ENCODE data around the gene FOXO3.

Gene FOXO3

DNA sequence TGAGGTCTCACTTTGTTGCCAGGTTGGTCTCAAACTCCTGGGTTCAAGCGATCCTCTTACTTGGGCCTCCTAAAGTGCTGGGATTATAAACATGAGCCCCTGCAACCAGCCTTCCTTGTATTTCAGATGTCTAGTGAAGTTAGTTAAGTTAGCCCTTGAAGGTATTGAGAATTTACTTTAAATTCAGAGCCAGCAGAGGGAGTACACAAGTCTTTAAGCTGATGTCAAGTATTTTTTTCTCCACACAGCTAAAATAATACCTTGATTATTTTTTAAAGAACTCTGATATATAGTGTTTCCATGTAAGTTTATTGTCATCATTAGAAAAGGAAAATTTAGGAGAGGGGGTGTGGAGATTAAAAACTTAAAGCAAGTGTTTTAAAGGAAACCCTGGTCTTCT, 9.8 kb downstream of the FOXO3 start:
- ChIA-PET CTCF (interaction anchor here (1.2 to 2.1 kb wide), 3 partner anchors 10 to 501 kb away, joined by 3 to 6 read pairs (median 4); no protein-coding TSS in a partner anchor), POLR2A (no interaction called here)
- DNase-seq (ENCODE audit: extremely low spot score), result no peak

DNA sequence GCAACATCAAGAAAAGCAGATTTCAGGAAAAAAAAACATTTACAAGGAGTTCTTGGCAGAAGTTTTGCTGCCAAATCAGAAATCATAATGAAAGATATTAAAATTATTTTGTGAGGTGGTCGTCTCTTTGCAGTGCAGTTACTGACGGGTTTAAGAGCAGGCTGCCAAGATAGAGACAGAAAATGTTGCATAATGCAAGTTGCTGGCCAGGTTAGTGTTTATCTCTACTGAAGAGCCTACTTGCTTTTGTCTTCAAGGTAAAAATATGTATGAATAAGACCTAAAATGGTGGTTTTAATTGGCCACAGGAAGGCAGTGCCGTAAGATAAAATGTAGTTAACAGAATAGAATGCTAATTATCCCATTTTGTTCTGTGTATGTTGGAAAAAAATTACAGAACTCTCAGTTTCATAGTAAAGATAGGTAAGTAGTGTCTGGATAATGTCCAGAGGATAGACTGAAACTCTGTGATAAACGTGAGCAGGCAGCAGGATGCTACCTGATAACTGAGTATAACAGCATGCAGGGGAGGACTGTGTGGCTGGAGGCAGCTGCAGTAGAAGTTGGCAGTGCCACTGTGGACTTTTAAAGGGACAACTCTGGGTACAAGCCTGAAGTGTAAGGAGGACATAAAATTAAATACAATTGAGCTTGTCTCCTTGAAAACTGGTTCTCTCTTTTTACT, 13.9 kb downstream of the FOXO3 start:
- no peak for TF ChIP-seq CTCF (IDR thresholded peaks at IDR 0.05; ENCODE audit: control extremely low read depth, extremely low read depth, low read depth, missing control alignments)
- CTCF ChIA-PET, result interaction anchor here (1.1 to 3.9 kb wide), 3 partner anchors 11 to 23 kb away, joined by 3 to 15 read pairs (median 15); no protein-coding TSS in a partner anchor
- POLR2A ChIA-PET, result no interaction called here
- no peak for DNase-seq (ENCODE audit: extremely low spot score)

More for the DNA sequence above, 9.8 kb downstream of the FOXO3 start:
- TF ChIP-seq CTCF (IDR thresholded peaks at IDR 0.05; ENCODE audit: control extremely low read depth, extremely low read depth, low read depth, missing control alignments), result peak; percentile 21

DNA sequence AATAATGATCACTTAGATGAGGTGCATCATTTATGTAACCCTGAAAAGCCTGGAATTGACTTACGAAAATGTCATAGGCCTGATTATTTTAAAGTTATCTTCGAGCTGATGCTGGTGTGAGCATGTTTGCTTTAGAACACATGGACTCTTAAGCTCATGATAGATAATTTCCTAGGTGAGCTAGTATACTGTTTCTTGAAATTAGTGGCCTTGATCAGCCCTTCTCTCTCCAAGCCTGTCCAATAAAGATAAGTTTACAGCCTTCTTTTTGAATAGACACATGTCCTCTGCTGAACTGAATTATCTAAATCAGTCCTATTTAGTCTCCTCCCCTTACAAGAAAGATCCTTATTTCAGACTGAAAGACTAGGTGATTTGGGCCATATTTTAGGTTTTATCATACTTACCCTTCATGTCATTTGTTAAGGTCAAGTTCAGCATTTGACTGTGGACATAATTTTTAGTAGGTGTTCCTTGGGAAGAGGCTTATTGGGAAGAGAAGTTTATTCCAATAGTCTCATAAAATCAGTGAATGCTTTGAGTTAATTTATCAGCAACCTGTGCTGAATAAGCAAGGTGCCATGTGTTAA, 15.3 kb downstream of the FOXO3 start:
- ChIA-PET POLR2A (interaction anchor here (0.9 kb wide), 1 partner anchor 15 kb away, joined by 3 read pairs; the partner anchor contains the start of gene FOXO3), CTCF (interaction anchor here (0.8 to 3.9 kb wide), 6 partner anchors 9 to 22 kb away, joined by 3 to 15 read pairs (median 7); no protein-coding TSS in a partner anchor)
- no peak for DNase-seq (ENCODE audit: extremely low spot score)
- TF ChIP-seq CTCF (IDR thresholded peaks at IDR 0.05; ENCODE audit: control extremely low read depth, extremely low read depth, low read depth, missing control alignments), result no peak

GRCh38 chr6:108576709-108577108, 16.0 kb downstream of the FOXO3 start:
- no peak for TF ChIP-seq CTCF (IDR thresholded peaks at IDR 0.05; ENCODE audit: control extremely low read depth, extremely low read depth, low read depth, missing control alignments)
- no peak for DNase-seq (ENCODE audit: extremely low spot score)
- ChIA-PET CTCF (interaction anchor here (1.3 to 3.9 kb wide), 5 partner anchors 9 to 21 kb away, joined by 5 to 15 read pairs (median 8); no protein-coding TSS in a partner anchor), POLR2A (interaction anchor here (0.9 kb wide), 1 partner anchor 16 kb away, joined by 3 read pairs; the partner anchor contains the start of gene FOXO3)

GRCh38 chr6:108578166-108578565, 17.4 kb downstream of the FOXO3 start:
- DNase-seq (ENCODE audit: extremely low spot score), result no peak
- TF ChIP-seq CTCF (IDR thresholded peaks at IDR 0.05; ENCODE audit: control extremely low read depth, extremely low read depth, low read depth, missing control alignments), result no peak
- ChIA-PET POLR2A (no interaction called here), CTCF (interaction anchor here (1.2 to 3.9 kb wide), 5 partner anchors 7 to 20 kb away, joined by 3 to 15 read pairs (median 8); no protein-coding TSS in a partner anchor)

DNA sequence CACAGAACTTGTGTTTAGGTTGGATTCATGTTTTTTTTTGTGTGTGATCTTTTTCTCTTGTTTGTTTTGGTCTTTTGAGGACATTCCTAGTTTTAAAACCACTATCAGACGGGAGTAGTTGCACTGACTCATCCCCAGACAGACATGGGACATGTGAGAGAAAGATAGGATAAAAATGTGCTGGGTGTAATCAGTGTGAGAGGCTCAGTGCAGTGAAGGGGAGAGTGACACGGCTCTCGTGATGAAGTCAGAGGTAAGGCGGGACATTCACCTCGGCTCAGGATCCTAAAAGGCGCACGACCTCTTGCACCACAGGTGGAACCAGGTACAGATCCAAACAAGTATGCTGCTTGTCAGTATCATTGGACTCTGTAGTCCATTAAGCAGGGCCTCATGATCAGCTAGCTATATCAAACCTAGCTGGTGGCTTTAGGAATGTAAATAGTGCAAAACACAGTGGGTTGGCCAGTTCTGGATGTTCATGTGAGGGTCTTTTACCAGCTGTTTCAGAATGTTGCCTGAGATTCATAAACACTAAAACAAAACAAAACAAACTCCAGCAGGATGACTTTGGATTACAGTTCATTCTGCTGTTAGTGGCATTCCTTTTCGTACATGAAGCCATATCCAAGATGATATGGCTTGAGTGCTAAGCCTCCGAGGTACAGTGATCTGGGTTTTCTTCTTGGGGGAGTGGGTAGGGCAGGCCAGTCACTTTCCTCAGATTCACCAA, 18.0 kb downstream of the FOXO3 start:
- TF ChIP-seq CTCF (IDR thresholded peaks at IDR 0.05; ENCODE audit: control extremely low read depth, extremely low read depth, low read depth, missing control alignments), result no peak
- ChIA-PET POLR2A (no interaction called here), CTCF (interaction anchor here (1.2 to 3.9 kb wide), 3 partner anchors 11 to 19 kb away, joined by 3 to 15 read pairs (median 10); no protein-coding TSS in a partner anchor)
- no peak for DNase-seq (ENCODE audit: extremely low spot score)
